Activated CD8-positive, alpha-beta memory T cell treated with anti-CD3 and anti-CD28 coated beads, Interleukin-2, amount 10 ng/mL, durations not matched to agents 7 days and 5 days (primary cell): Measurements from ENCODE around the gene S100A16. TPM values are rescaled to one million over a fixed set of nuclear protein-coding genes. Genes with fewer than 3 reads are reported as not detected.

Experiments used
- ATAC-seq: fragments of 150-1000 bp; cut with Tn5 transposase; one replicate; pipeline ENCODE4 v1.10.0; 2021; ENCODE audit warnings: moderate library complexity
- CTCF ChIA-PET: fragments of 350-600 bp; sonication (Branson Sonifier 250); formaldehyde crosslinking; loops from one replicate; lab custom pipeline; 2021; ENCODE audit warnings: antibody characterized with exemption; lab: Charles Lee
- DNase-seq: peaks from one replicate; pipeline ENCODE4 v3.0.0-alpha.2; 2020
- H3K27ac Mint-ChIP-seq: one replicate; pipeline ENCODE4 v1.8.0; 2021; ENCODE audit warnings: mild to moderate bottlenecking, mixed read lengths
- H3K27me3 Mint-ChIP-seq: one replicate; pipeline ENCODE4 v1.8.0; 2021; ENCODE audit warnings: mixed read lengths
- H3K36me3 Mint-ChIP-seq: one replicate; pipeline ENCODE4 v1.8.0; 2021; ENCODE audit warnings: mild to moderate bottlenecking, mixed read lengths
- H3K4me1 Mint-ChIP-seq: one replicate; pipeline ENCODE4 v1.8.0; 2021; ENCODE audit warnings: mixed read lengths
- H3K4me3 Mint-ChIP-seq: one replicate; pipeline ENCODE4 v1.8.0; 2021; ENCODE audit warnings: mild to moderate bottlenecking, moderate library complexity, mixed read lengths
- H3K9me3 Mint-ChIP-seq: one replicate; pipeline ENCODE4 v1.8.0; 2022; ENCODE audit warnings: low read depth, mixed read lengths
- total RNA-seq, 2 experiments: library from RNA; stranded (reverse); gene quantifications; one replicate each; pipeline ENCODE4 v1.2.3, GENCODE V29; 2021

The S100A16 gene
- total RNA-seq, 2 experiments from 2014 or later: not detected

GRCh38 chr1:153633161-153633753, 20.3 kb upstream of the S100A16 start:
- ATAC-seq: no peak
- Mint-ChIP-seq H3K27ac (peak overlapping the region; percentile 100), H3K27me3 (no peaks in the 10 kb centered on the region), H3K9me3 (no peaks in the 10 kb centered on the region), H3K36me3 (peaks cover 32% of the 10 kb centered on the region), H3K4me1 (peaks cover 42% of the 10 kb centered on the region), H3K4me3 (peak overlapping the region; percentile 99)
- CTCF ChIA-PET: interaction anchor here (1.1 to 3.6 kb wide), 12 partner anchors 9 to 123 kb away, joined by 3 to 26 read pairs (median 6); partner anchors contain the start of genes S100A4 and S100A6
- no peak for DNase-seq

DNA sequence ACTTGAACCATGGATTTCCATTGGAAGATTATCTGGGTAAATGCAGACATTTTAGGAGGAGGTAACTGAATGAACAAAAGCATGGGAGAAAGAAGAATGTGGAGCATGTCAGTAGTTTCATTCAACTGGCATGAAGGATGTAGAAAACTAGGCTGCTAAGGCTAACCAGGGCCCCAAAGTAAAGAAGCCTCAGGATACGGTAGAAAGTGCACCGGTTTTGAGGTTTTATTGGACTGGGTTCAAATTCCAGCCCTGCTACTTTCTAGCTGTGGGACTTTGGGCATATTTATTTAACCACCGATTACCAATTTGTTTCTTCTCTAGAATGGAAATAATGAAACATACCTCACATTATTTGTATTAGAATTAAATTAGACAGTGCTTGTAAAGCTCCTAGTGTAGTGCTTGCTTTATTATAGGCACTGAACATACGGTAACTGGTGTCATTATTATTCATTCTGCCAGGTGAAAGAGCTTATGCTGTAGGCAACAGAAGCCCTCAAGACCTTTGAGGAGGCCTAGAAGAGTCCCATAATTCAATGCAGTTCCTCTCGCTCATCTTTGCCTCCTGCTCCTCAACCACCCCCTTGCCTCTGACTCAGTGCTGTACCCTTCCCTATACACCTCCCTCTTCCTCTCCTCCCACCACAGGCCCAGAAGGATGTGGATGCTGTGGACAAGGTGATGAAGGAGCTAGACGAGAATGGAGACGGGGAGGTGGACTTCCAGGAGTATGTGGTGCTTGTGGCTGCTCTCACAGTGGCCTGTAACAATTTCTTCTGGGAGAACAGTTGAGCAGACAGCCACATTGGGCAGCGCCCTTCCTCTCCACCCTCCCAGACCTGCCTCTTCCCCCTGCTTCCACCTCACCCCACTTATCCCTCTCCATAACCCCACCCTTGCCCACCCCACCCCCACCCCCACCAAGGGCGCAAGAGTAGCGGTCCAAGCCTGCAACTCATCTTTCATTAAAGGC, 18.4 kb upstream of the S100A16 start:
- Mint-ChIP-seq H3K36me3 (peaks cover 19% of the 10 kb centered on the region), H3K27ac (no peak overlapping the region), H3K4me3 (no peak overlapping the region), H3K27me3 (no peaks in the 10 kb centered on the region), H3K9me3 (no peaks in the 10 kb centered on the region), H3K4me1 (peaks cover 31% of the 10 kb centered on the region)
- CTCF ChIA-PET: interaction anchor here (1.1 to 2.3 kb wide), 2 partner anchors 20 to 63 kb away, joined by 3 to 7 read pairs; no protein-coding TSS in a partner anchor
- no peak for ATAC-seq
- no peak for DNase-seq

DNA sequence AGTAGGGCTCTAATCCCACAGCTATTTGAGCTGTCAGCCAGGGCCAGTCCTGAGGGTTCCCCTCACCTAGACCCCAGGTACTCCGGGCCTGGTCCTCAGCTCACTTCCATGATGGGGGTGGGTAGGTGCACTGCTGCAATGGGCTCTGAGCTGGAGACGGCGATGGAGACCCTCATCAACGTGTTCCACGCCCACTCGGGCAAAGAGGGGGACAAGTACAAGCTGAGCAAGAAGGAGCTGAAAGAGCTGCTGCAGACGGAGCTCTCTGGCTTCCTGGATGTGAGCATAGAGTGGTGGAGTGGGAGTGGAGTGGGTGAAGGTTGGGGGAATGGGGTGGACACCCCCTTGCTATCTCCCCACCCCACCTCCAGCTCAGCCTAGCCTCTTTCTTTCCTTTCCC, 17.4 kb upstream of the S100A16 start:
- peaks cover 25% of the 10 kb centered on the region for H3K4me1 Mint-ChIP-seq
- CTCF ChIA-PET: interaction anchor here (1.4 to 2.3 kb wide), 2 partner anchors 62 to 120 kb away, joined by 7 read pairs; no protein-coding TSS in a partner anchor
- ATAC-seq: no peak

GRCh38 chr1:153629971-153630370, 17.0 kb upstream of the S100A16 start:
- Mint-ChIP-seq H3K4me1 (peaks cover 23% of the 10 kb centered on the region), H3K4me3 (no peak overlapping the region), H3K36me3 (peaks cover 13% of the 10 kb centered on the region), H3K27me3 (no peaks in the 10 kb centered on the region), H3K9me3 (no peaks in the 10 kb centered on the region), H3K27ac (no peak overlapping the region)
- no peak for ATAC-seq
- CTCF ChIA-PET: interaction anchor here (1.4 to 2.3 kb wide), 2 partner anchors 61 to 119 kb away, joined by 7 read pairs; no protein-coding TSS in a partner anchor
- DNase-seq: no peak

More for the DNA sequence above, 17.4 kb upstream of the S100A16 start:
- H3K9me3 Mint-ChIP-seq: no peaks in the 10 kb centered on the region
- DNase-seq: no peak
- H3K27me3 Mint-ChIP-seq: no peaks in the 10 kb centered on the region
- no peak overlapping the region for H3K4me3 Mint-ChIP-seq
- H3K36me3 Mint-ChIP-seq: peaks cover 14% of the 10 kb centered on the region
- H3K27ac Mint-ChIP-seq: no peak overlapping the region

DNA sequence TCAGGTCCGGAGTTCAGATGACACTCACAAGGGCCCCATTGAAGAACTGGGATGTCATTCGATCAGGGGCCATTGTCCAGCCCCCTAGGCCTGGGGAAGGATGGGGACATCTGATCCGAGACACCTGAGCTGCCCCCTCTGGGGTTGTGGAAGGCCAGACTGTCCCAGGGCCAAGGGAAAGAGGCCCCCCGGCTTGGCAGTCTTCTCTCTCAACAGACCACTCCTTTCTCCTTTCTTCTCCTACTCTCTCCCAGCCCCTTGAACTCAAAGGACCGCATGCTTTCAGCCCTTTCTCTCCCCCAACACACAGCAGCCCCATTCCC, 16.4 kb upstream of the S100A16 start:
- Mint-ChIP-seq H3K27me3 (no peaks in the 10 kb centered on the region), H3K36me3 (peaks cover 10% of the 10 kb centered on the region), H3K4me3 (no peak overlapping the region), H3K27ac (no peak overlapping the region), H3K9me3 (no peaks in the 10 kb centered on the region), H3K4me1 (peaks cover 21% of the 10 kb centered on the region)
- DNase-seq (no peak), ATAC-seq (no peak)
- CTCF ChIA-PET: interaction anchor here (1.3 to 3.5 kb wide), 4 partner anchors 57 to 119 kb away, joined by 5 to 12 read pairs (median 7); no protein-coding TSS in a partner anchor

DNA sequence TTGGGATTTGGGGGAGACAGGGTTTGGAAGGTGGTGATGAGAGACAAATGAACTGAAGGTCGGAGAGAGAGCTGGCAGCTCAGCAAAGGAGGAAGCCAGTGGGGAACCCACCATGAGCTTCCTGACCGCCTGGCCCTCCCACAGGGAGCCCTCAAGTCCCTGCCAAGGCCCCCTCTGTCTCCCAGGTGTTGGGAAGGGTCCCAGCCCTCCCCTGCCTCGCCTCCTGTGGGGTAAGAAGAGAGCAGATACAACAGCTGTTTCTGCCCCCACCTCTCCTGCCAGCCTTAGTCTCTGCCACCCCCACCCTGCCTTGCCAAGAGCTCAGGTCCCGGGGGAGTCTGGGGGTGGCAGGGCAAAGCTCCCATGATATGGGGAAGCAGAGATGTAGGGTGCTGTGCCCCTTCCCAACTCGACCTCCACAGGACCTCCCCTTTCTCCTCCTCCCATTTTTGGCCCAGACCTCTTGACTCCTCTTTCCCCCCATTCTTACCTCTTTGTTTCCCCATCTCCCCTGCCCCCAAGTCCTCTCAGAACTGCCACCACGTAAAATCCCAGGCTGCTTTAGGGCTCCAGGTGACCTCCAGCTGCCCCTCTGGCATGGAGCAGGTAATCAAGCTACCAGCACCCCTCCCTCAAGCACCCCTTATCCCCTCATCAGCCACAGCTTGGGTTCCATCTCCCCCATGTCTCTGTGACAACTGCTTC, 15.9 kb upstream of the S100A16 start:
- Mint-ChIP-seq H3K4me3 (no peak overlapping the region), H3K27ac (no peak overlapping the region), H3K4me1 (peaks cover 20% of the 10 kb centered on the region), H3K27me3 (no peaks in the 10 kb centered on the region), H3K9me3 (no peaks in the 10 kb centered on the region), H3K36me3 (peaks cover 7% of the 10 kb centered on the region)
- CTCF ChIA-PET: interaction anchor here (1.0 to 3.5 kb wide), 3 partner anchors 21 to 118 kb away, joined by 3 to 12 read pairs (median 5); no protein-coding TSS in a partner anchor
- DNase-seq (no peak), ATAC-seq (no peak)

- H3K4me1 Mint-ChIP-seq: peaks cover 13% of the 10 kb centered on the region
- no peaks in the 10 kb centered on the region for H3K9me3 Mint-ChIP-seq
- peaks cover 5% of the 10 kb centered on the region for H3K36me3 Mint-ChIP-seq
- H3K4me3 Mint-ChIP-seq: no peak within 1 kb of the TSS
- ATAC-seq: no peak
- H3K27ac Mint-ChIP-seq: no peak within 1 kb of the TSS
- DNase-seq: no peak
- CTCF ChIA-PET: interaction anchor here (0.6 to 3.5 kb wide), 8 partner anchors 10 to 134 kb away, joined by 3 to 12 read pairs (median 4); no protein-coding TSS in a partner anchor
- H3K27me3 Mint-ChIP-seq: no peaks in the 10 kb centered on the region
Measured at GRCh38 chr1:153627715-153628626, 15.0 kb upstream of the S100A16 start, which contains the start of gene S100A1. TSS of gene S100A1 (plus strand) at chr1:153628434. CDS start at chr1:153630522, 2,088 bp downstream.

DNA sequence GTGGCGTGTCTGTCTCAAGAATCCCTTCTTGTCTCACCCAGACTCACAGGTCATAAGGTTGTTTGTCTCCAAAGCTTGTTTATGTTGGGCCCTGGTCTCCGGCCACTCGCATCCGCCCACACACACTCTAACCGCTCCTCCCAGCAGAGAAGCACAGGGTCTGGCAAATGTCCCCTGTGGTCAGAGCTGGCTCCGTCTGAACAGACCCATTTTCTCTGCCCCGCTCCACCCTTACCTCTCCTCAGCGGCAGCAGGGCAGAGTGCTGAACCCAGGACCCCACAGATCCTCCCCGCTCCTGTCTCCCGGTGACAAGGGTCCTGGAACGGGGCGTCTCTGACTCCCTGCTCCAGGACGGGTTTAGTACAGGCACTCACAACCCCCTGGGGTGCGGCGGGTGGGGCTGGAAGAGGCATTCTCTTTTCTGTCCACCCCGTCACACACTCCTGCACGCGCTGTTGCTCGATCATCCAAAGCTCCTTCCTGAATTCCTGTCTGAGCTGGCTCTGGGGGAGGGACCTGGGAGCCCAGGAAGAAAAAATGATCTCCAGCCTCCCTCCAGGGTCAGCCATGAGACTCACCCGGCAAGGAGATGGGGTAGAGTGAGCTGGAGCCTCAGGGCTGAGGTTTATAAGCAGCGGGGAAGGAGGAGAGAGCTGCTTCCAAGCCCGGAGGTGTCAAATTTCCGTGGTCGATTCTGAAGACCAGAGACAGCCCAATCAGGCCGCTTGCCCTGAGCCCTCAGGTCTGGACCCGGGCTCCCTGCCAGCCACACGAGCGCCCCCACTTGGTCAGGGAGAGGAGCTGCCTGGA, 14.2 kb upstream of the S100A16 start, which contains the start of gene S100A13:
S100A13 (minus strand) TSS at position 602 of the 811 bp plus-strand sequence. CDS start 1,033 bp downstream, outside the sequence.
- H3K4me1 Mint-ChIP-seq: peaks cover 7% of the 10 kb centered on the region
- no peak within 1 kb of the TSS for H3K4me3 Mint-ChIP-seq
- H3K27ac Mint-ChIP-seq: no peak within 1 kb of the TSS
- no peaks in the 10 kb centered on the region for H3K27me3 Mint-ChIP-seq
- CTCF ChIA-PET: interaction anchor here (0.6 to 3.5 kb wide), 6 partner anchors 11 to 133 kb away, joined by 3 to 12 read pairs (median 4); no protein-coding TSS in a partner anchor
- DNase-seq: no peak
- no peaks in the 10 kb centered on the region for H3K9me3 Mint-ChIP-seq
- ATAC-seq: no peak
- peaks cover 2% of the 10 kb centered on the region for H3K36me3 Mint-ChIP-seq

- Mint-ChIP-seq H3K4me3 (no peak overlapping the region), H3K4me1 (peaks cover 3% of the 10 kb centered on the region), H3K9me3 (no peaks in the 10 kb centered on the region), H3K36me3 (no peaks in the 10 kb centered on the region), H3K27me3 (no peaks in the 10 kb centered on the region), H3K27ac (no peak overlapping the region)
- CTCF ChIA-PET: interaction anchor here (0.6 to 3.5 kb wide), 4 partner anchors 12 to 116 kb away, joined by 3 to 12 read pairs (median 5); no protein-coding TSS in a partner anchor
- ATAC-seq (no peak), DNase-seq (no peak)
Measured at GRCh38 chr1:153626477-153626903, 13.6 kb upstream of the S100A16 start.

GRCh38 chr1:153624965-153625611, 12.2 kb upstream of the S100A16 start:
- no peaks in the 10 kb centered on the region for H3K36me3 Mint-ChIP-seq
- H3K27me3 Mint-ChIP-seq: no peaks in the 10 kb centered on the region
- H3K27ac Mint-ChIP-seq: no peak overlapping the region
- DNase-seq (no peak), ATAC-seq (no peak)
- H3K9me3 Mint-ChIP-seq: no peaks in the 10 kb centered on the region
- H3K4me1 Mint-ChIP-seq: no peaks in the 10 kb centered on the region
- H3K4me3 Mint-ChIP-seq: no peak overlapping the region
- CTCF ChIA-PET: no interaction called here

GRCh38 chr1:153623101-153623500, 10.2 kb upstream of the S100A16 start:
- CTCF ChIA-PET: interaction anchor here (1.4 kb wide), 1 partner anchor 10 kb away, joined by 4 read pairs; the partner anchor contains the start of gene CHTOP
- H3K9me3 Mint-ChIP-seq: no peaks in the 10 kb centered on the region
- no peaks in the 10 kb centered on the region for H3K36me3 Mint-ChIP-seq
- no peak overlapping the region for H3K27ac Mint-ChIP-seq
- DNase-seq (no peak), ATAC-seq (no peak)
- no peak overlapping the region for H3K4me3 Mint-ChIP-seq
- no peaks in the 10 kb centered on the region for H3K27me3 Mint-ChIP-seq
- H3K4me1 Mint-ChIP-seq: no peaks in the 10 kb centered on the region
